Measurements from ENCODE around the gene ZBTB20. TPM values are rescaled to one million over a fixed set of nuclear protein-coding genes. Genes with fewer than 3 reads are reported as not detected.
A peak's percentile ranks its signal among the peaks of the same experiment; 100 is the strongest.

Gene ZBTB20
- total and polyA plus RNA-seq, 2 donors (not counting 1 experiment from before 2014, with no cell fraction given): 4.0 to 22.5 TPM

GRCh38 chr3:114789803-114790202 lies 357.3 kb downstream of the ZBTB20 start:
- no peaks in the 10 kb centered on the region for H3K79me2 ChIP-seq (ENCODE audit: control insufficient read depth, insufficient read depth, low read length)
- no peaks in the 10 kb centered on the region for H3K4me1 ChIP-seq (ENCODE audit: control insufficient read depth, extremely low read depth, insufficient read depth, low read length)
- H3K36me3 ChIP-seq (ENCODE audit: control insufficient read depth, insufficient read depth, low read length): no peaks in the 10 kb centered on the region
- DNase-seq (ENCODE audit: low read depth in 2 of 2): no peak
- H3K9me3 ChIP-seq (ENCODE audit: control insufficient read depth, insufficient read depth, low read depth, low read length): no peaks in the 10 kb centered on the region
- H4K20me1 ChIP-seq (ENCODE audit: control insufficient read depth, extremely low read depth, insufficient read depth, low read length): no peaks in the 10 kb centered on the region
- no peaks in the 10 kb centered on the region for H3K27me3 ChIP-seq (ENCODE audit: control insufficient read depth, insufficient read depth, low read length)
- H3K27ac ChIP-seq (ENCODE audit: insufficient read depth, low read length): no peak overlapping the region
- no peak overlapping the region for H3K4me3 ChIP-seq (replicated peaks in 1 of 4; ENCODE audit: control extremely low read depth in 1 of 4, insufficient read depth in 1 of 4, low read depth in 3 of 4, low read length in 4 of 4)
- H2AFZ ChIP-seq (ENCODE audit: low read length): no peak overlapping the region
- H3K9ac ChIP-seq (ENCODE audit: insufficient read depth, low read length): no peak overlapping the region
- no peak overlapping the region for H3K4me2 ChIP-seq (ENCODE audit: extremely low read depth, insufficient read depth, low read length)
- no peak for TF ChIP-seq EZH2 (IDR thresholded peaks at IDR 0.05; ENCODE audit: low read length, missing control alignments)
- TF ChIP-seq CTCF (conservative IDR thresholded peaks at IDR 0.05 in 1 of 2, IDR thresholded peaks at IDR 0.05 in 1 of 2; ENCODE audit: low read depth in 1 of 2, low read length in 2 of 2): no peak

GRCh38 chr3:114775395-114775794 lies 371.7 kb downstream of the ZBTB20 start:
- Histone ChIP-seq H3K4me3 (replicated peaks in 1 of 4; ENCODE audit: control extremely low read depth in 1 of 4, insufficient read depth in 1 of 4, low read depth in 3 of 4, low read length in 4 of 4) (no peak overlapping the region), H4K20me1 (ENCODE audit: control insufficient read depth, extremely low read depth, insufficient read depth, low read length) (no peaks in the 10 kb centered on the region), H3K79me2 (ENCODE audit: control insufficient read depth, insufficient read depth, low read length) (no peaks in the 10 kb centered on the region), H3K9me3 (ENCODE audit: control insufficient read depth, insufficient read depth, low read depth, low read length) (no peaks in the 10 kb centered on the region), H2AFZ (ENCODE audit: low read length) (no peak overlapping the region), H3K4me1 (ENCODE audit: control insufficient read depth, extremely low read depth, insufficient read depth, low read length) (no peaks in the 10 kb centered on the region), H3K36me3 (ENCODE audit: control insufficient read depth, insufficient read depth, low read length) (no peaks in the 10 kb centered on the region), H3K4me2 (ENCODE audit: extremely low read depth, insufficient read depth, low read length) (no peak overlapping the region), H3K9ac (ENCODE audit: insufficient read depth, low read length) (no peak overlapping the region), H3K27me3 (ENCODE audit: control insufficient read depth, insufficient read depth, low read length) (no peaks in the 10 kb centered on the region), H3K27ac (ENCODE audit: insufficient read depth, low read length) (no peak overlapping the region)
- TF ChIP-seq CTCF (conservative IDR thresholded peaks at IDR 0.05 in 1 of 2, IDR thresholded peaks at IDR 0.05 in 1 of 2; ENCODE audit: low read depth in 1 of 2, low read length in 2 of 2) (no peak), EZH2 (IDR thresholded peaks at IDR 0.05; ENCODE audit: low read length, missing control alignments) (no peak)
- peak; percentile 22 to 58 for DNase-seq (ENCODE audit: low read depth in 2 of 2)

GRCh38 chr3:114770874-114771273 lies 376.2 kb downstream of the ZBTB20 start:
- no peaks in the 10 kb centered on the region for H3K79me2 ChIP-seq (ENCODE audit: control insufficient read depth, insufficient read depth, low read length)
- TF ChIP-seq CTCF (conservative IDR thresholded peaks at IDR 0.05 in 1 of 2, IDR thresholded peaks at IDR 0.05 in 1 of 2; ENCODE audit: low read depth in 1 of 2, low read length in 2 of 2) (no peak), EZH2 (IDR thresholded peaks at IDR 0.05; ENCODE audit: low read length, missing control alignments) (no peak)
- peak; percentile 17 to 85 for DNase-seq (ENCODE audit: low read depth in 2 of 2)

More at GRCh38 chr3:114770874-114771273, 376.2 kb downstream of the ZBTB20 start:
- Histone ChIP-seq H3K27me3 (ENCODE audit: control insufficient read depth, insufficient read depth, low read length) (no peaks in the 10 kb centered on the region), H3K27ac (ENCODE audit: insufficient read depth, low read length) (no peak overlapping the region), H3K9me3 (ENCODE audit: control insufficient read depth, insufficient read depth, low read depth, low read length) (no peaks in the 10 kb centered on the region), H3K36me3 (ENCODE audit: control insufficient read depth, insufficient read depth, low read length) (no peaks in the 10 kb centered on the region), H3K4me2 (ENCODE audit: extremely low read depth, insufficient read depth, low read length) (no peak overlapping the region), H3K4me3 (replicated peaks in 1 of 4; ENCODE audit: control extremely low read depth in 1 of 4, insufficient read depth in 1 of 4, low read depth in 3 of 4, low read length in 4 of 4) (no peak overlapping the region), H2AFZ (ENCODE audit: low read length) (no peak overlapping the region), H3K9ac (ENCODE audit: insufficient read depth, low read length) (no peak overlapping the region), H4K20me1 (ENCODE audit: control insufficient read depth, extremely low read depth, insufficient read depth, low read length) (no peaks in the 10 kb centered on the region), H3K4me1 (ENCODE audit: control insufficient read depth, extremely low read depth, insufficient read depth, low read length) (no peaks in the 10 kb centered on the region)
